Measurements from ENCODE around the gene P4HB.

P4HB gene

GRCh38 chr17:81885454-81885853, 25.1 kb upstream of the P4HB start:
- DNase-seq (ENCODE audit: low read depth): no peak
- no peak for TF ChIP-seq CTCF (IDR thresholded peaks at IDR 0.05; ENCODE audit: low read depth, low read length, missing control alignments)
- no peak overlapping the region for H3K4me3 ChIP-seq (ENCODE audit: low read depth, low read length)

GRCh38 chr17:81884968-81885367, 24.6 kb upstream of the P4HB start:
- TF ChIP-seq CTCF (IDR thresholded peaks at IDR 0.05; ENCODE audit: low read depth, low read length, missing control alignments): no peak
- no peak overlapping the region for H3K4me3 ChIP-seq (ENCODE audit: low read depth, low read length)
- no peak for DNase-seq (ENCODE audit: low read depth)

- no peak for TF ChIP-seq CTCF (IDR thresholded peaks at IDR 0.05; ENCODE audit: low read depth, low read length, missing control alignments)
- H3K4me3 ChIP-seq (ENCODE audit: low read depth, low read length): no peak overlapping the region
- DNase-seq (ENCODE audit: low read depth): no peak
Measured at GRCh38 chr17:81884520-81884919, 24.2 kb upstream of the P4HB start.

- DNase-seq (ENCODE audit: low read depth): no peak
- no peak for TF ChIP-seq CTCF (IDR thresholded peaks at IDR 0.05; ENCODE audit: low read depth, low read length, missing control alignments)
- no peak overlapping the region for H3K4me3 ChIP-seq (ENCODE audit: low read depth, low read length)
Measured at GRCh38 chr17:81879121-81879520, 18.8 kb upstream of the P4HB start.

GRCh38 chr17:81878294-81878693, 18.0 kb upstream of the P4HB start:
- no peak for DNase-seq (ENCODE audit: low read depth)
- TF ChIP-seq CTCF (IDR thresholded peaks at IDR 0.05; ENCODE audit: low read depth, low read length, missing control alignments): no peak
- no peak overlapping the region for H3K4me3 ChIP-seq (ENCODE audit: low read depth, low read length)

GRCh38 chr17:81877569-81877968, 17.2 kb upstream of the P4HB start:
- no peak overlapping the region for H3K4me3 ChIP-seq (ENCODE audit: low read depth, low read length)
- DNase-seq (ENCODE audit: low read depth): no peak
- no peak for TF ChIP-seq CTCF (IDR thresholded peaks at IDR 0.05; ENCODE audit: low read depth, low read length, missing control alignments)

- peak overlapping the region; percentile 99 for H3K4me3 ChIP-seq (ENCODE audit: low read depth, low read length)
- peak; percentile 29 for TF ChIP-seq CTCF (IDR thresholded peaks at IDR 0.05; ENCODE audit: low read depth, low read length, missing control alignments)
- peak; percentile 63 for DNase-seq (ENCODE audit: low read depth)
Measured at GRCh38 chr17:81871387-81872230, 11.3 kb upstream of the P4HB start.

All from GM12864 (cell line).